ENCODE measurements around the gene DSTN.

GRCh38 chr20:17568045-17568788 lies 1.7 kb upstream of the DSTN start:
- TF ChIP-seq CTCF (IDR thresholded peaks at IDR 0.05) (no peak), EP300 (IDR thresholded peaks at IDR 0.05) (no peak), POLR2A (IDR thresholded peaks at IDR 0.05) (no peak)
